SK-N-SH (cell line): ENCODE data around the gene UST. TPM values are rescaled to one million over a fixed set of nuclear protein-coding genes. Genes with fewer than 3 reads are reported as not detected.

ENCODE experiments used
- CTCF ChIA-PET: fragments of 300-600, 350-600 bp; formaldehyde crosslinking; extraction: SDS; loops from one replicate; lab custom pipeline; 2021; lab: Yijun Ruan, JAX
- POLR2A ChIA-PET: fragments of 350-600 bp; sonication (Branson Sonifier 250); formaldehyde crosslinking; extraction: SDS; loops from one replicate; lab custom pipeline; 2020; ENCODE audit warnings: antibody characterized with exemption, inconsistent platforms; lab: Yijun Ruan, JAX
- DNase-seq: peaks from one replicate; pipeline ENCODE4 v3.0.0; 2012
- H2AFZ ChIP-seq: fragments of 200-600 bp; sonication (generic); 2 replicates; pipeline ENCODE4 v1.8.1; 2016; ENCODE audit warnings: antibody characterized with exemption, mild to moderate bottlenecking, low read depth
- H3F3A ChIP-seq: fragments of 200-600 bp; sonication (generic); replicated peaks from 2 replicates; pipeline ENCODE3; 2016; ENCODE audit warnings: antibody characterized with exemption, mild to moderate bottlenecking; ENCODE audit not compliant: insufficient read depth
- H3K27ac ChIP-seq, 2 experiments: fragments of 200-500 bp in 1 of 2; fragments of 200-600 bp in 1 of 2; sonication (Bioruptor generic) in 1 of 2; sonication (generic), shearing (Covaris generic) in 1 of 2; 2 replicates each; pipeline versions ENCODE4 v1.5.1 to v1.6.1; 2014 to 2016; ENCODE audit warnings: low read depth in 2 of 2, inconsistent platforms in 1 of 2, low read length in 1 of 2, mild to moderate bottlenecking in 1 of 2, mixed read lengths in 1 of 2
- H3K27me3 ChIP-seq: fragments of 200-600 bp; sonication (generic), shearing (Covaris generic); 2 replicates; pipeline ENCODE4 v1.6.1; 2016; ENCODE audit warnings: mixed run types; ENCODE audit not compliant: insufficient read depth
- H3K36me3 ChIP-seq, 2 experiments: fragments of 200-500 bp in 1 of 2; fragments of 200-600 bp in 1 of 2; sonication (Bioruptor generic) in 1 of 2; sonication (generic) in 1 of 2; replicated peaks in 1 of 2; 2 replicates each; pipeline versions ENCODE3 to v1.5.1; 2014 to 2016; ENCODE audit warnings: low read length in 1 of 2, mild to moderate bottlenecking in 1 of 2; ENCODE audit not compliant: insufficient read depth in 2 of 2, control insufficient read depth in 1 of 2
- H3K4me1 ChIP-seq, 2 experiments: fragments of 200-500 bp in 1 of 2; fragments of 200-600 bp in 1 of 2; sonication (Bioruptor generic) in 1 of 2; sonication (generic), shearing (Covaris generic) in 1 of 2; 2 replicates each; pipeline versions ENCODE4 v1.5.1 to v1.6.1; 2014 to 2016; ENCODE audit warnings: low read depth in 1 of 2, low read length in 1 of 2, mixed run types in 1 of 2; ENCODE audit not compliant: insufficient read depth in 2 of 2, control insufficient read depth in 1 of 2
- H3K4me2 ChIP-seq: fragments of 200-600 bp; sonication (generic), shearing (Covaris generic); 2 replicates; pipeline ENCODE4 v1.6.1; 2017; ENCODE audit warnings: mixed run types
- H3K4me3 ChIP-seq, 2 experiments: fragments of 200-500 bp in 1 of 2; fragments of 200-600 bp in 1 of 2; sonication (Bioruptor generic) in 1 of 2; sonication (generic), shearing (Covaris generic) in 1 of 2; 2 replicates each; pipeline versions ENCODE4 v1.5.1 to v1.8.1; 2014 to 2016; ENCODE audit warnings: low read depth in 2 of 2, inconsistent platforms in 1 of 2, low read length in 1 of 2, mild to moderate bottlenecking in 1 of 2, mixed read lengths in 1 of 2, moderate library complexity in 1 of 2
- H3K79me2 ChIP-seq: fragments of 200-600 bp; sonication (generic); 2 replicates; pipeline ENCODE4 v1.8.1; 2017; ENCODE audit warnings: mild to moderate bottlenecking; ENCODE audit not compliant: insufficient read depth
- H3K9ac ChIP-seq: fragments of 200-600 bp; sonication (generic); 2 replicates; pipeline ENCODE4 v1.6.1; 2017; ENCODE audit warnings: mixed run types
- H3K9me2 ChIP-seq: fragments of 200-600 bp; sonication (generic); 2 replicates; pipeline ENCODE4 v1.6.1; 2017; ENCODE audit warnings: mixed run types
- H3K9me3 ChIP-seq: fragments of 200-600 bp; sonication (generic); 2 replicates; pipeline ENCODE4 v1.6.1; 2017; ENCODE audit warnings: mixed run types, mild to moderate bottlenecking, moderate library complexity
- H4K20me1 ChIP-seq: fragments of 200-600 bp; sonication (generic); 2 replicates; pipeline ENCODE4 v1.6.1; 2017; ENCODE audit warnings: mild to moderate bottlenecking, mixed run types; ENCODE audit not compliant: insufficient read depth
- ELF1 ChIP-seq: IDR thresholded peaks from 2 replicates; pipeline ENCODE4 v1.4.0; 2012
- EZH2phosphoT487 ChIP-seq: fragments of 200-600 bp; sonication (generic); IDR thresholded peaks from 2 replicates; pipeline ENCODE4 v1.6.1; 2017; ENCODE audit warnings: low read depth, mixed run types, mild to moderate bottlenecking, antibody characterized with exemption, moderate library complexity, borderline replicate concordance
- FOSL2 ChIP-seq: IDR thresholded peaks from 2 replicates; pipeline ENCODE4 v1.4.0; 2012; ENCODE audit warnings: low read depth, mild to moderate bottlenecking, moderate library complexity, borderline replicate concordance
- FOXJ3 ChIP-seq: sonication (generic); formaldehyde crosslinking; IDR thresholded peaks from 2 replicates; pipeline ENCODE4 v1.5.1; 2020; ENCODE audit warnings: mild to moderate bottlenecking, missing genetic modification reagents
- GABPA ChIP-seq: IDR thresholded peaks from 2 replicates; pipeline ENCODE4 v1.4.0; 2012; ENCODE audit warnings: low read depth, mild to moderate bottlenecking
- GATA2 ChIP-seq: sonication (generic); formaldehyde crosslinking; IDR thresholded peaks from 2 replicates; pipeline ENCODE4 v1.5.0; 2020; ENCODE audit warnings: mild to moderate bottlenecking, missing genetic modification reagents
- JUND ChIP-seq: IDR thresholded peaks from 2 replicates; pipeline ENCODE4 v1.4.0; 2012
- MXI1 ChIP-seq: IDR thresholded peaks from 2 replicates; pipeline ENCODE4 v1.6.1; 2012; ENCODE audit warnings: mild to moderate bottlenecking, low read depth, low read length, improper control_type of control experiment
- NFIC ChIP-seq: IDR thresholded peaks from 2 replicates; pipeline ENCODE4 v1.4.0; 2012; ENCODE audit warnings: borderline replicate concordance
- NRF1 ChIP-seq: IDR thresholded peaks from 2 replicates; pipeline ENCODE4 v1.6.1; 2012; ENCODE audit warnings: low read depth, mild to moderate bottlenecking, low read length
- RAD21 ChIP-seq: IDR thresholded peaks from 2 replicates; pipeline ENCODE4 v1.6.1; 2012; ENCODE audit warnings: mild to moderate bottlenecking, low read length
- SMC3 ChIP-seq: IDR thresholded peaks from 2 replicates; pipeline ENCODE4 v1.6.1; 2012; ENCODE audit warnings: low read depth, low read length, improper control_type of control experiment
- TAF1 ChIP-seq: IDR thresholded peaks from 2 replicates; pipeline ENCODE4 v1.6.1; 2012; ENCODE audit warnings: low read depth, mild to moderate bottlenecking, low read length, moderate library complexity, borderline replicate concordance
- TCF12 ChIP-seq: IDR thresholded peaks from 2 replicates; pipeline ENCODE4 v1.4.0; 2012
- WGBS: methylation state at CpG from one replicate; pipeline ENCODE4 v1.1.6; 2017; ENCODE audit warnings: low lambda C conversion rate; 5-methylcytosine and 5-hydroxymethylcytosine counted together
- polyA plus RNA-seq, 3 experiments: library from polyadenylated mRNA; depleted of rRNA; stranded (reverse); fragments of >200 nt; gene quantifications; 2 replicates each; pipeline ENCODE4 v1.2.3, GENCODE V29; 2012
- TF ChIP-seq, protein P1 (sequence below): fragments of 150-350 bp; IDR thresholded peaks from 2 replicates; pipeline ENCODE4 v1.6.1; 2016; ENCODE audit warnings: mild to moderate bottlenecking, low read depth, low read length
- TF ChIP-seq, protein P2 (sequence below): IDR thresholded peaks from 2 replicates; pipeline ENCODE4 v1.4.0; 2012; ENCODE audit warnings: low read depth
- TF ChIP-seq, protein P3 (sequence below): fragments of 200-600 bp; sonication (generic); IDR thresholded peaks from 2 replicates; pipeline ENCODE4 v1.6.1; 2017; ENCODE audit warnings: antibody characterized with exemption, mild to moderate bottlenecking, moderate library complexity
- TF ChIP-seq, protein P4 (sequence below): IDR thresholded peaks from 2 replicates; pipeline ENCODE4; 2012
- TF ChIP-seq, protein P5 (sequence below): IDR thresholded peaks from 2 replicates; pipeline ENCODE4 v1.6.1; 2012; ENCODE audit warnings: mild to moderate bottlenecking, low read depth, low read length, moderate library complexity

Gene UST
- polyA plus RNA-seq, 1 of the 3 experiments (the other 2 are of a cell fraction), result 1.7 TPM

DNA sequence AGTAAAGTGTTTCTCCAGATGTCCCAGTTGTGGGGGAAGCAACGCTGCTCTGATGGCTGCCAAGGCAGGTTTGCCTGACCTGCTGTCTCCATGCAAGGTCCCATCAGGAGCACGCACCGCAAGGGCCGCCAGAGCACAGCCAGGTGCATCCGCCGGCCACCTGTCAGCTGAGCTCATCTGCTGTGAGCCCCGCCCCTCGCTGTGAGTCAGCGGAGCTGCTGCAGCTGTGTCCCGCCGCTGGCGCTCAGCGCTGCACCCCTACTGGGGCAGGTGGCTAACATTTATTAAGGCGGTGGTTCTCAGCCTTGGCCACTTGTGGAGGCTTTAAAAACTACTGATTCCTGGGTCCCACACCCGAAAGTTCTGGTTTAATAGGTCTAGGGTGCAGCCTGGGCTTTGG, 225.7 kb downstream of the UST start:
- Histone ChIP-seq H3K27me3 (no peaks in the 10 kb centered on the region; the same call in 1 of the 2 replicates), H3K4me3 (no peak overlapping the region), H3K4me1 (peaks cover 0 to 5% of the 10 kb centered on the region in 2 experiments; a peak in 1 of 4 replicates), H3K79me2 (no peaks in the 10 kb centered on the region), H2AFZ (no peak overlapping the region), H3K9me3 (no peaks in the 10 kb centered on the region), H3F3A (peaks cover 16% of the 10 kb centered on the region), H4K20me1 (no peaks in the 10 kb centered on the region), H3K36me3 (no peaks in the 10 kb centered on the region), H3K9ac (no peak overlapping the region)
- WGBS, result 13% methylated on average over 2 of the region's 15 CpGs
- no peak for DNase-seq
- TF ChIP-seq TCF12 (peak; percentile 79), MXI1 (no peak), GATA2 (CRISPR knock-in tag) (no peak), SMC3 (no peak), ELF1 (no peak), FOSL2 (peak; percentile 32; the same call in 1 of the 2 replicates), TAF1 (no peak)
- TF ChIP-seq, all 33 proteins: peak for 2
- Histone ChIP-seq H3K4me2 (no peak overlapping the region), H3K27ac (no peak overlapping the region), H3K9me2 (no peaks in the 10 kb centered on the region)
- ChIA-PET CTCF (interaction anchor here (1.7 kb wide), 1 partner anchor 25 kb away, joined by 5 read pairs; no protein-coding TSS in a partner anchor), POLR2A (no interaction called here)

DNA sequence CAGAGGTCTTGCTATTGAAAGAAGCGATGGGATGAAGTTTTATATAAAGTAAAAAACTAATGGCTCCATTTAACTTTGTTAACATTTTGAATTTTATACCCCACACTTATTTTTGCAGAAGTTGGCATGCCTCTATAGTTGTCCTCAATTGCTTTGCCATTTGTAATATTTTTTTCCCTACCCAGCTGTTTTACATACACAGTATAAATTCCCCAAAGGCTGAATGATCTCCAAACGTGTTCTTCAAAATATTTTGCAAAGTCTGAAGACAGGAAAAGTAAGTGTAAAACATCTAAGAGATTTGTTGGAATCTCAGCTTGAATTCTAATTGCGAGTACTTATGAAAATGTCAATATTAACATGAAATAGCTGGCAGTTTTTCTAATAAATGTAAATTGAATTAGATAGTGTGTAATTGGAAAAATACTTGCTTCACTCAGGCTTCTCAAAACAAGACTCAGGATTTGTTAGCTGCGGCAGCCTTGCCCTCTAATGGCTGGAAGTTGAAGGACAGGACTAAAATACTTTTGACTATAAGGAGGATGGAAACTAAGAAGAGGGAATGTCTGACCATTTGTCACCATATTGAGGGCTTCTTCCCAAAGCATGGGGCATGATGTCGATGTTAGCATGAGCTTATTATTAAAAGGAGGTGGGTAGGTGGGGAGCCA, 226.8 kb downstream of the UST start:
- no peak overlapping the region for H2AFZ ChIP-seq
- no peaks in the 10 kb centered on the region for H3K9me3 ChIP-seq
- H3K27me3 ChIP-seq, result no peaks in the 10 kb centered on the region; the same call in 1 of the 2 replicates
- H3K36me3 ChIP-seq, result no peaks in the 10 kb centered on the region
- peaks cover 14% of the 10 kb centered on the region for H3F3A ChIP-seq
- peak; percentile 27 for DNase-seq
- WGBS, result 8% methylated on average over 5 of the region's 5 CpGs
- H3K9me2 ChIP-seq, result no peaks in the 10 kb centered on the region
- no peaks in the 10 kb centered on the region for H4K20me1 ChIP-seq
- CTCF ChIA-PET, result interaction anchor here (1.4 kb wide), 1 partner anchor 14 kb away, joined by 7 read pairs; no protein-coding TSS in a partner anchor
- H3K27ac ChIP-seq, result no peak overlapping the region
- no peak overlapping the region for H3K4me3 ChIP-seq
- H3K79me2 ChIP-seq, result no peaks in the 10 kb centered on the region
- H3K9ac ChIP-seq, result no peak overlapping the region
- peaks cover 0 to 4% of the 10 kb centered on the region in 2 experiments; a peak in 1 of 4 replicates for H3K4me1 ChIP-seq
- POLR2A ChIA-PET, result no interaction called here
- H3K4me2 ChIP-seq, result no peak overlapping the region
- peak; percentile 33 for TF ChIP-seq SMC3
- TF ChIP-seq, protein P1, sequence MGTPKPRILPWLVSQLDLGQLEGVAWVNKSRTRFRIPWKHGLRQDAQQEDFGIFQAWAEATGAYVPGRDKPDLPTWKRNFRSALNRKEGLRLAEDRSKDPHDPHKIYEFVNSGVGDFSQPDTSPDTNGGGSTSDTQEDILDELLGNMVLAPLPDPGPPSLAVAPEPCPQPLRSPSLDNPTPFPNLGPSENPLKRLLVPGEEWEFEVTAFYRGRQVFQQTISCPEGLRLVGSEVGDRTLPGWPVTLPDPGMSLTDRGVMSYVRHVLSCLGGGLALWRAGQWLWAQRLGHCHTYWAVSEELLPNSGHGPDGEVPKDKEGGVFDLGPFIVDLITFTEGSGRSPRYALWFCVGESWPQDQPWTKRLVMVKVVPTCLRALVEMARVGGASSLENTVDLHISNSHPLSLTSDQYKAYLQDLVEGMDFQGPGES, result no peak
- TF ChIP-seq TCF12, result no peak
- TF ChIP-seq JUND, result no peak
- no peak for TF ChIP-seq FOXJ3
- TF ChIP-seq, protein P2, sequence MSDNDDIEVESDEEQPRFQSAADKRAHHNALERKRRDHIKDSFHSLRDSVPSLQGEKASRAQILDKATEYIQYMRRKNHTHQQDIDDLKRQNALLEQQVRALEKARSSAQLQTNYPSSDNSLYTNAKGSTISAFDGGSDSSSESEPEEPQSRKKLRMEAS, result no peak
- no peak for TF ChIP-seq MXI1
- TF ChIP-seq EZH2phosphoT487, result no peak
- no peak for TF ChIP-seq NRF1
- TF ChIP-seq, protein P3, sequence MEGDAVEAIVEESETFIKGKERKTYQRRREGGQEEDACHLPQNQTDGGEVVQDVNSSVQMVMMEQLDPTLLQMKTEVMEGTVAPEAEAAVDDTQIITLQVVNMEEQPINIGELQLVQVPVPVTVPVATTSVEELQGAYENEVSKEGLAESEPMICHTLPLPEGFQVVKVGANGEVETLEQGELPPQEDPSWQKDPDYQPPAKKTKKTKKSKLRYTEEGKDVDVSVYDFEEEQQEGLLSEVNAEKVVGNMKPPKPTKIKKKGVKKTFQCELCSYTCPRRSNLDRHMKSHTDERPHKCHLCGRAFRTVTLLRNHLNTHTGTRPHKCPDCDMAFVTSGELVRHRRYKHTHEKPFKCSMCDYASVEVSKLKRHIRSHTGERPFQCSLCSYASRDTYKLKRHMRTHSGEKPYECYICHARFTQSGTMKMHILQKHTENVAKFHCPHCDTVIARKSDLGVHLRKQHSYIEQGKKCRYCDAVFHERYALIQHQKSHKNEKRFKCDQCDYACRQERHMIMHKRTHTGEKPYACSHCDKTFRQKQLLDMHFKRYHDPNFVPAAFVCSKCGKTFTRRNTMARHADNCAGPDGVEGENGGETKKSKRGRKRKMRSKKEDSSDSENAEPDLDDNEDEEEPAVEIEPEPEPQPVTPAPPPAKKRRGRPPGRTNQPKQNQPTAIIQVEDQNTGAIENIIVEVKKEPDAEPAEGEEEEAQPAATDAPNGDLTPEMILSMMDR, result peak; percentile 62
- TF ChIP-seq, protein P4, sequence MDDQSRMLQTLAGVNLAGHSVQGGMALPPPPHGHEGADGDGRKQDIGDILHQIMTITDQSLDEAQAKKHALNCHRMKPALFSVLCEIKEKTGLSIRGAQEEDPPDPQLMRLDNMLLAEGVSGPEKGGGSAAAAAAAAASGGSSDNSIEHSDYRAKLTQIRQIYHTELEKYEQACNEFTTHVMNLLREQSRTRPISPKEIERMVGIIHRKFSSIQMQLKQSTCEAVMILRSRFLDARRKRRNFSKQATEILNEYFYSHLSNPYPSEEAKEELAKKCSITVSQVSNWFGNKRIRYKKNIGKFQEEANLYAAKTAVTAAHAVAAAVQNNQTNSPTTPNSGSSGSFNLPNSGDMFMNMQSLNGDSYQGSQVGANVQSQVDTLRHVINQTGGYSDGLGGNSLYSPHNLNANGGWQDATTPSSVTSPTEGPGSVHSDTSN, result no peak
- no peak for TF ChIP-seq NFIC
- no peak for TF ChIP-seq GABPA
- peak; percentile 53 for TF ChIP-seq RAD21
- TF ChIP-seq ELF1, result no peak
- TF ChIP-seq, protein P5, sequence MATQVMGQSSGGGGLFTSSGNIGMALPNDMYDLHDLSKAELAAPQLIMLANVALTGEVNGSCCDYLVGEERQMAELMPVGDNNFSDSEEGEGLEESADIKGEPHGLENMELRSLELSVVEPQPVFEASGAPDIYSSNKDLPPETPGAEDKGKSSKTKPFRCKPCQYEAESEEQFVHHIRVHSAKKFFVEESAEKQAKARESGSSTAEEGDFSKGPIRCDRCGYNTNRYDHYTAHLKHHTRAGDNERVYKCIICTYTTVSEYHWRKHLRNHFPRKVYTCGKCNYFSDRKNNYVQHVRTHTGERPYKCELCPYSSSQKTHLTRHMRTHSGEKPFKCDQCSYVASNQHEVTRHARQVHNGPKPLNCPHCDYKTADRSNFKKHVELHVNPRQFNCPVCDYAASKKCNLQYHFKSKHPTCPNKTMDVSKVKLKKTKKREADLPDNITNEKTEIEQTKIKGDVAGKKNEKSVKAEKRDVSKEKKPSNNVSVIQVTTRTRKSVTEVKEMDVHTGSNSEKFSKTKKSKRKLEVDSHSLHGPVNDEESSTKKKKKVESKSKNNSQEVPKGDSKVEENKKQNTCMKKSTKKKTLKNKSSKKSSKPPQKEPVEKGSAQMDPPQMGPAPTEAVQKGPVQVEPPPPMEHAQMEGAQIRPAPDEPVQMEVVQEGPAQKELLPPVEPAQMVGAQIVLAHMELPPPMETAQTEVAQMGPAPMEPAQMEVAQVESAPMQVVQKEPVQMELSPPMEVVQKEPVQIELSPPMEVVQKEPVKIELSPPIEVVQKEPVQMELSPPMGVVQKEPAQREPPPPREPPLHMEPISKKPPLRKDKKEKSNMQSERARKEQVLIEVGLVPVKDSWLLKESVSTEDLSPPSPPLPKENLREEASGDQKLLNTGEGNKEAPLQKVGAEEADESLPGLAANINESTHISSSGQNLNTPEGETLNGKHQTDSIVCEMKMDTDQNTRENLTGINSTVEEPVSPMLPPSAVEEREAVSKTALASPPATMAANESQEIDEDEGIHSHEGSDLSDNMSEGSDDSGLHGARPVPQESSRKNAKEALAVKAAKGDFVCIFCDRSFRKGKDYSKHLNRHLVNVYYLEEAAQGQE, result no peak
